ENCODE measurements around the gene CEMP1.

DNA sequence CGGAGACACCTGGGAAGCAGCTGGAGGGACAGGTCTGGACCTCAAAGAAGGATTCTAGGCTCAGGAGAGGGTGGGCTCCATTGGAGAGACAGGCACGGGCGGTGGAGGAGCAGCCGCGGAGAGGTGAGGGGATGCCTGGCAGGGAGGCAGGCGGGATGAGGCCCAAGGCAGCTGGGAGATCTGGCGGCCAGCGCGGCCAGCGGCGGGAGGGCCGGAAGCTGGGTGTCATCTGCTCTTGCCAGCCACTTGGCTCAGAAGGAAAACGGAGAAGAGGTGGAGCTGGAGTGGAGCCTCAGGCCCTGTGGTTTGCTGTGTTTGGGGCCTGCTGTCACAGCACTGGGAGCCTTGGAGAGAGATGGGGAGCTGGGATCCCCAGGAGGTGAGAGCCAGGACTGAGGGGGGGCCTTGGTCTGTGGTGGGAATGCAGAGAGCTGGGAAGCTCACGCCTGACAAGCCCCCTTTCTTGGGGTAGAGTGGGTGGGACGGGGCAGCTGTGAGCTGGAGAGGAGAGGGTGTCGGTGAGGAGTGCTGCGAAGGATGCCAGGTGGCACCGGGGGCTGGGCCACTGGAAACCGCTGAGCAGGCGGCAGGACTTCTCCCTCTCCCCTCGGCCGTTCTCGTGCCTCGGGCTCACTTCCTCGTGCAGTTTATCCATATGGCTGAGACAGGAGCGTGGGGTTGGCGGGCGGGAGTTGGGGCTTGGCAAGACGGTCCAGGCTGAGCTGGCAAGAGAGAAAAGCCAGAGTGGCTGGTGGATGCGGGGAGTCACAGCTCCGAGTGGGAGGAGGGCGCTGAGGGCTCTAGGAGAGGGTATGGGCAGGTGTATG is 48.3 kb downstream of the CEMP1 start:
- no peak for TF ChIP-seq GABPA (IDR thresholded peaks at IDR 0.05; ENCODE audit: low read depth)
- TF ChIP-seq, protein P1, sequence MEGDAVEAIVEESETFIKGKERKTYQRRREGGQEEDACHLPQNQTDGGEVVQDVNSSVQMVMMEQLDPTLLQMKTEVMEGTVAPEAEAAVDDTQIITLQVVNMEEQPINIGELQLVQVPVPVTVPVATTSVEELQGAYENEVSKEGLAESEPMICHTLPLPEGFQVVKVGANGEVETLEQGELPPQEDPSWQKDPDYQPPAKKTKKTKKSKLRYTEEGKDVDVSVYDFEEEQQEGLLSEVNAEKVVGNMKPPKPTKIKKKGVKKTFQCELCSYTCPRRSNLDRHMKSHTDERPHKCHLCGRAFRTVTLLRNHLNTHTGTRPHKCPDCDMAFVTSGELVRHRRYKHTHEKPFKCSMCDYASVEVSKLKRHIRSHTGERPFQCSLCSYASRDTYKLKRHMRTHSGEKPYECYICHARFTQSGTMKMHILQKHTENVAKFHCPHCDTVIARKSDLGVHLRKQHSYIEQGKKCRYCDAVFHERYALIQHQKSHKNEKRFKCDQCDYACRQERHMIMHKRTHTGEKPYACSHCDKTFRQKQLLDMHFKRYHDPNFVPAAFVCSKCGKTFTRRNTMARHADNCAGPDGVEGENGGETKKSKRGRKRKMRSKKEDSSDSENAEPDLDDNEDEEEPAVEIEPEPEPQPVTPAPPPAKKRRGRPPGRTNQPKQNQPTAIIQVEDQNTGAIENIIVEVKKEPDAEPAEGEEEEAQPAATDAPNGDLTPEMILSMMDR (IDR thresholded peaks at IDR 0.05; ENCODE audit: insufficient read depth, low read length) = no peak
- no peak for TF ChIP-seq POLR2AphosphoS5 (IDR thresholded peaks at IDR 0.05; ENCODE audit: low read depth)
